ENCODE results near the gene TSSK6.

TSSK6 gene

GRCh38 chr19:19502808-19503602 is 12.3 kb downstream of the TSSK6 start:
- no peak for DNase-seq

DNA sequence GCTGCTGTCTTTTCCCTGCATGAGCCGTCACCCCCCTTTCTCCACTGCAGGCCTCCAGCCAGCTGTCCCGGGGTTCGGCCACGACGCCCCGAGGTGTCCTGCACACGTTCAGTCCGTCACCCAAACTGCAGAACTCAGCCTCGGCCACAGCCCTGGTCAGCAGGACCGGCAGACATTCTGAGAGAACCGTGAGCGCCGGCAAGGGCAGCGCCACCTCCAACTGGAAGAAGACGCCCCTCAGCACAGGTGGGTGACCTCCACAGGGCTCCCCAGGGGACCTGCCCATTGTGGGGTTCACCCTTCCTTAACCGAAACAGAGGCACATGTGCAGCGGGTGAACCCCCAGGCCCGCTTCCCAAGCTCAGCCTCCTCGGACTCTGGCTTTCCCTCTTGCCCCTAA is 13.1 kb downstream of the TSSK6 start:
- DNase-seq = no peak

DNA sequence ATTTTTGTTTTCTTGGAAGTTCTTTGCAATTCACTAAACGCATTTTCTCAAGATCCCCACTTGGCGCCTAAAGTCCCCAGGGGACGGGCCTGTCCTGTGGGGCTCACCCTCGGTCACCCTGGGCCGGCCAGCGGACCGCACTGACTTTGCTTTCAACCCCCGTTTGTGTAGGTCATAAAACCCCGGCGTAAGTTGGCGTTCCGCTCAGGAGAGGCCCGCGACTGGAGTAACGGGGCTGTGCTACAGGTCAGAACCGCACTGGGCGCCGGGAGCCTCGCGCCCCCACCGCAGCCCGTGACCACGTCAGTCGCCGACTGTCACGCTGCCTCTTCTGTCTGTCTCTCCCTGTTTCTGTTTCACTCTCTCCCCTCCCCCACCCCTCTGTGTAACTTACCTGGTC is 13.6 kb downstream of the TSSK6 start:
- no peak for DNase-seq

DNA sequence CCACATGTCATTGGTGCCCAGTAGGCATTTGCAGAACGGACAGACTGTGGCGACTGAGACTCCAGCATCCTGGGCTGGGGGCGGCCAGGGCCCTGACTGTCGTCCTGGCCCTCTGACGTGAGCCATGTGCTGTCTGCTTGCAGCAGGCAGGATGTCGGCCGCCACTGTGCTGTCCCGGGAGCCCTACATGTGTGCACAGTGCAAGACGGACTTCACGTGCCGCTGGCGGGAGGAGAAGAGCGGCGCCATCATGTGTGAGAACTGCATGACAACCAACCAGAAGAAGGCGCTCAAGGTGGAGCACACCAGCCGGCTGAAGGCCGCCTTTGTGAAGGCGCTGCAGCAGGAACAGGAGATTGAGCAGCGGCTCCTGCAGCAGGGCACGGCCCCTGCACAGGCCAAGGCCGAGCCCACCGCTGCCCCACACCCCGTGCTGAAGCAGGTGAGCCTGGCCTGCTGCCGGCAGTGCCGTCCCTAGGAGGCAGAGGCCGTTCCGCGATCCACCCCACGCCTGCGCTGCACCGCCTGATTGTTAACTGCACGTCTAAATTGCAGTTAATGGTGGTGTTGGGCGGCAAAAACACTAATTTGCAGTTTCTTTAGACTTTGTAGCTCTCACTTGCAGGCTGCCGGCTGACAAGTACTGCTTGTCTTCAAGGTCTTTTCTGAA is 14.2 kb downstream of the TSSK6 start:
- DNase-seq = no peak

- no peak for DNase-seq
Measured at GRCh38 chr19:19499272-19499995, 15.9 kb downstream of the TSSK6 start.

- DNase-seq = no peak
Measured at GRCh38 chr19:19498255-19498991, 16.9 kb downstream of the TSSK6 start.

- no peak for DNase-seq
Measured at GRCh38 chr19:19495614-19496603, 19.4 kb downstream of the TSSK6 start.

- DNase-seq = no peak
Measured at GRCh38 chr19:19493841-19494546, 21.4 kb downstream of the TSSK6 start.

DNA sequence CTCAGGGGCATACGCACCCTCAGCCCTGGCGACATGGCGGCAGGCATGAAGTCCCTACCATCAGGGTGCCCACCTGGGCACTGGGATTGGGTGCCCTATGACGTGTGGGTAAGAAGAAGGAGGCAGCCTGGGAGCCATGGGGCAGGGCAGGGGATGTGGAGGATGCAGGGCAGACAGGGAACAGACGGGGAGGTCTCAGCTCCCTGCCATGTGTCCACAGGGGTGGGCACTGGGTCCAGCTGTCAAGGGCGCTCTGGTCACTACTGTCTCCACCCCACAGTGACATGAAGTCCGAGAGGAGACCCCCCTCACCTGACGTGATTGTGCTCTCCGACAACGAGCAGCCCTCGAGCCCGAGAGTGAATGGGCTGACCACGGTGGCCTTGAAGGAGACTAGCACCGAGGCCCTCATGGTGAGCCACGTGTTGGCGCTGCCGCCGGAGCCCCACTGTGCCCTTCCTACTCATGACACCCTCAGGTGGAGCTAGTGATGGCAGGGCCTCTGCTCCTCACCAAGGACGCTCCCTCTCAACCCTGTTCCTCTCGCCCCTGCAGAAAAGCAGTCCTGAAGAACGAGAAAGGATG is 23.2 kb downstream of the TSSK6 start:
- DNase-seq = no peak

- no peak for DNase-seq
Measured at GRCh38 chr19:19491321-19492025, 23.9 kb downstream of the TSSK6 start.

DNA sequence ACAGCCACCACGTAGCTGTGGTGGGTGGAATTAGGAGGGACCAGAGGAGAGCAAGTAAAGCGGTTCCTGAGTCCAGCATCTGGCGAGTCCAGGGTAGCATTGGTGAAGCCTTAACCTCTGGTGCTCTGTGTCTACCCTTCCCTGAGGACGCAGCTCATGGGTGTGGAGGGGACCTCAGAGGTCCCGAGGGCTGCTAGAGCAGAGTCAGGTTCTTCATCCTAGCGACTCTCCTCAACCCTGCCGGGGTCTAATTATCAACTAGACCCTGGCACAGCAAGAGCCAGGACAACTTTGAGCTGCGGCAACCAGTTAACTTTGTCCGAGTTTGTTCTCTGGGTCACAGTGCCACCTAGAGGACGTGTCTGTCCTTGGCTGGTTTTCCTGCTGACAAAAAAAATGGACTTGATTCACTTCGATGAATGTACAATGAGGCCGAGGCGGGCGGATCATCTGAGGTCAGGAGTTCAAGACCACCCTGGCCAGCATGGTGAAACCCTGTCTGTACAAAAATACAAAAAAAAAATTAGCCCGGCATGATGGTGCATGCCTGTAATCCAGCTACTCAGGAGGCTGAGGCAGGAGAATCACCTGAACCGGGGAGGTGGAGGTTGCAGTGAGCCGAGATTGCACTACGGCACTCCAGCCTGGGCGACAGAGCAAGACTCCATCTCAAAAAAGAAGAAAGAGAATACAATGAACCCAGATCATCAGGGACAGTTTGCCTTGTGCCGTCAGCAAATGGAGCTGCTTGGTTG is 25.0 kb downstream of the TSSK6 start:
- peak; percentile 44 for DNase-seq

DNA sequence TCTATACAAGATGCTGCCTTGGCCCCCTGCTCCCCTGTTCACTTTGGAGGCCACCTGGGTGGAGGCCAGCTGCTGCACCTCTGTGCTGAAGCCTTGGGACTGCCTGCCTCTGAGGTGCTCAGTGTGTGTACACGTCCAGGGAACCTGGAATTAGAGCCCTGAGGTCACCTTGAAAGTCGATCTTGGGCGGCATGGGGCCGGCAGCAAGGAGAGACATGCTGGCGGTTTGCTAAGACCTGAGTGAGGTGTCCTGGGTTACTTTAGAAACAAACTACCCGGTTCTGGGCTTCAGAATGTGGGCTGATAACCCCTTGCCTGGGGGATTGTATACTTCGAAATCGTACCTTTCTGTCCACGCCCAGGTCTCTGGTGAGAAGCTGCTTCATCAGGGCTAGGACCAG is 25.5 kb downstream of the TSSK6 start:
- DNase-seq = no peak

DNA sequence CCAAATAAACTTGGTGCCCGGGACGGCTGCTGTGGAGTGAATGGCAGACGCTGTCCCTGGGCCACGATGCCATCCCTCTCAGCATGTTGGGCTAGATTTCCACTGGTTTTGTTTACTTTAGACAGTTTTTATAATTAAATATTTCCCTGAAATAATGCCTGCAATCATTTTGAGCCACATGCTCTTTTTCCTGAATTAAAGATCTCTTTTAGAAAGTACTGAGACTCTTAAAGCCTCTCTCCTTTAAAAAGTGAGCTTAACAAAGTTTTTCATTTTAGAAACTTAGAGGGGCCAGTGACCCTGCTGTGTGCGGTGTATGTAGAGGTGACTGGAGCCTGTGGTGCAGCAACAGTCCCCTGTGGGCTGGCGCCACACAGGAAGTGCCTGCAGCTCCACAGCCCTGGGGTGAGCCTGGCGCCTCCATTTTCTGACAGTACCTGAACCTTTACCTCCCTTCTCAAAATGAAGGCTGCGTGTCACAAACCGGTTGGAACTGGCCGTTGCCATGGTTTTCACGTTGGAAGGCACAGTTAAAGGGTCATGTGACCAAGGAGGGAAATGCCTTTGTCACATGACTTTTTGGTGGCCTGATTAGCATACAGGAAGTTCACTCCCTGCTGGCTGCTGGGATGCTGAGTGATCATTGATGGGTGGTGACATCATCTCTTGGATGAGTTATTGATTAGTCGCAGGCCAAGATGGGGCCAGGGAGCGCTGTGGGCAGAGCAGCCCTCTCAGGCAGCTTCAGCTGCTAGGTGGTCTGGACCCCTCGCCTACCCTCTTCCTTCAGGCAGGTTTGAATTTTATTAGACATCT is 26.3 kb downstream of the TSSK6 start:
- peak; percentile 57 for DNase-seq

GRCh38 chr19:19487950-19488874 is 27.1 kb downstream of the TSSK6 start:
- DNase-seq = no peak

DNA sequence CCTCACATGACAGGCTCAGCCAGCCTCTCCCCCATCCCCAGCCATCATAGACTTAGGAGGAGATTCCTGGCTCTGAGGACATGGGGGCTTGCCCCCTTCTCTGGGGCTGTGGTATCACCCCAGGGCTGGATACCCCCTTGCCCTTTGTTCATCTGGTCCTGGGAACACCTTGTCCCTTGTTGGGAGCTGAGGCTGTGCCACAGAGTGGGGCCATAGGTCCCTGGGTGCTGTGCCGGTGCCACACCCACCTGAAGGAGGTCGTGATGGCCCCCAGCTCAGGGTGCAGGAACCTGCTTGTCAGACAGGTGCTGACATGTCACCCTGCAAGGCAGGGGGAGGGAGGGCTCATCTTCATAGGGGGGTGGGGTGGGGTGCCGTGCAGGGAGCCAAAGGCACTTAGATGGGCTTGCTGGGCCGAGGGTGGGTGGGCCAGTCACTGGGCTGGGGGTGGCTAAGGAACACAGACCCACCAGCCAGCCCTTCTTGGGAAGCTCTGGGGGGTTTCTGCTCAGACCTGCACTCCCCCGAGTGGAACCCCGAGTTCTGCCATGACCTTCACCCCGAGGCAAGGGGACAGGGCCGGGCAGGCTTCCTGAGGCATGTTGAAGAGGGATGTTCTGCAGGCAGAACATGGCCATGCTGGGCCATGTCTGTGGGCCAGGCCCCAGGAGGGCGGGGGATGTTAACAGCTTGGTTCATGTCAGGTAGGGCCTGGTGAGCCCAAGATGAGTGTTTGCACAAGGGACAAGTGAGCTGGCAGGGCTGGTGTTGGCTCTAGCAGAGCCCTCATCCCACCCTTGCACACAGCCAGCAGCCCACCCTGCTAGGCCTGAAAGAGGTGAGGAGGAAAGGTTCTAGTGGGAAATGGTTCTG is 28.0 kb downstream of the TSSK6 start:
- no peak for DNase-seq

All from KG1 (cell line).